Heart left ventricle (tissue), 16 donors: ENCODE measurements around the gene PPP1R12B. TPM values are rescaled to one million over a fixed set of nuclear protein-coding genes. Genes with fewer than 3 reads are reported as not detected.

ENCODE experiments used
- ATAC-seq, 4 donors: fragments of 200-7000 bp; cut with Tn5 transposase; one replicate each; pipeline ENCODE4 v1.9.1; 2020 to 2022; ENCODE audit warnings: moderate library complexity in 4 of 4, mild to moderate bottlenecking in 3 of 4, moderate number of reproducible peaks in 1 of 4
- DNase-seq, 5 donors: peaks; one replicate each; pipeline ENCODE4 v3.0.0-alpha.2; 2020
- H3K27ac ChIP-seq, 12 donors: fragments of 200-600 bp; sonication (generic) in 4 of 12; one replicate each; pipeline versions ENCODE4 v1.5.0 to v1.8.0; 2016 to 2022; ENCODE audit warnings: mild to moderate bottlenecking in 2 of 12
- H3K27me3 ChIP-seq, 9 donors: fragments of 200-600 bp; sonication (generic) in 2 of 9; one replicate each; pipeline versions ENCODE4 v1.5.1 to v1.8.0; 2016 to 2022; ENCODE audit warnings: mild to moderate bottlenecking in 3 of 9
- H3K36me3 ChIP-seq, 9 donors: fragments of 200-600 bp; sonication (generic) in 2 of 9; one replicate each; pipeline versions ENCODE4 v1.5.0 to v1.8.0; 2018 to 2022; ENCODE audit warnings: mild to moderate bottlenecking in 2 of 9
- H3K4me1 ChIP-seq, 12 donors: fragments of 200-600 bp; sonication (generic) in 4 of 12; one replicate each; pipeline versions ENCODE4 v1.5.0 to v1.8.0; 2016 to 2022; ENCODE audit warnings: mild to moderate bottlenecking in 3 of 12
- H3K4me3 ChIP-seq, 12 donors: fragments of 200-600 bp; sonication (generic) in 4 of 12; one replicate each; pipeline versions ENCODE4 v1.5.0 to v1.8.0; 2017 to 2022; ENCODE audit warnings: mild to moderate bottlenecking in 9 of 12, moderate library complexity in 4 of 12
- H3K9me3 ChIP-seq, 12 donors: fragments of 200-600 bp; sonication (generic) in 4 of 12; one replicate each; pipeline versions ENCODE4 v1.5.0 to v1.8.0; 2016 to 2022; ENCODE audit warnings: mild to moderate bottlenecking in 1 of 12
- POLR2A ChIP-seq, 2 donors: fragments of 450-650 bp; IDR thresholded peaks; one replicate each; pipeline ENCODE4 v1.6.1; 2017; ENCODE audit warnings: antibody characterized with exemption in 2 of 2, mild to moderate bottlenecking in 2 of 2, moderate library complexity in 2 of 2
- WGBS, 4 donors: extraction: QIAGEN DNeasy Blood & Tissue Kit in 2 of 4; methylation state at CpG; one replicate each; pipeline versions ENCODE4 v1.1.5 to v1.1.7; 2013 to 2018; 5-methylcytosine and 5-hydroxymethylcytosine counted together
- intact Hi-C, 10 donors: fragments of 100-400 bp; cut with DNase I; formaldehyde crosslinking; loops; one replicate each; pipeline versions ENCODE4 v1.11.1 to v1.14.2; 2022
- polyA plus RNA-seq, 2 donors: library from polyadenylated mRNA; stranded (reverse); fragments of 200-250 nt; gene quantifications; one replicate each; pipeline ENCODE4 v1.2.3, GENCODE V29; 2013
- total RNA-seq, 9 donors: library from RNA; depleted of rRNA in 2 of 9; stranded (reverse); fragments of >200 nt in 2 of 9; fragmentation: NEBNext Ultra II Directional in 3 of 9; extraction: Animal tissue kit (Norgen Biotek cat#: 25700) in 3 of 9; gene quantifications; one replicate each; pipeline versions ENCODE4 v1.1.0 to v1.2.4, GENCODE V29; 2016 to 2023
- TF ChIP-seq, protein P1 (sequence below), 12 donors: fragments of 200-600 bp; sonication (generic) in 4 of 12; IDR thresholded peaks; one replicate each; pipeline versions ENCODE4 v1.5.0 to v1.8.0; 2018 to 2022; ENCODE audit warnings: antibody characterized with exemption in 12 of 12, mild to moderate bottlenecking in 5 of 12
- donor health status: ischemic (EF 13 %, LVEDD 7.1; RV severe dilation, severe dysfunction).
- donor health status: healthy with polysubstance abuse.
- donor health status: DM: no; HTN: yes; CAD: no.
- donor health status: DM: no; HTN: no; CAD: no.
- donor health status: ischemic (EF 25% LVEDD 6.9; RV normal size, moderate dysfunction).
- donor health status: ischemic (EF 25% LVEDD 5.7; RV mildly dilated, moderate dysfunction).
- donor health status: healthy.
- donor health status: DM: yes; HTN: yes; CAD: no.
- donor health status: ischemic (EF 35%, LVEDD 5.7; RV mildly dilated, moderate dysfunction).
- donor health status: nonischemic (EF 11% LVEDD 7.7; RV severe dilation, severe dysfunction).
- donor health status: DM: yes; HTN: yes; CAD: no.
- donor health status: PGD.
- donor health status: ischemic (EF 29% LVEDD 5.4; RV normal size, mild dysfunction).
- donor health status: nonischemic (EF 23%, LVEDD 6.1; RV moderate dilation, normal function).

Gene PPP1R12B
- total and polyA plus RNA-seq, 11 donors: 49.9 to 972 (median 559) TPM

DNA sequence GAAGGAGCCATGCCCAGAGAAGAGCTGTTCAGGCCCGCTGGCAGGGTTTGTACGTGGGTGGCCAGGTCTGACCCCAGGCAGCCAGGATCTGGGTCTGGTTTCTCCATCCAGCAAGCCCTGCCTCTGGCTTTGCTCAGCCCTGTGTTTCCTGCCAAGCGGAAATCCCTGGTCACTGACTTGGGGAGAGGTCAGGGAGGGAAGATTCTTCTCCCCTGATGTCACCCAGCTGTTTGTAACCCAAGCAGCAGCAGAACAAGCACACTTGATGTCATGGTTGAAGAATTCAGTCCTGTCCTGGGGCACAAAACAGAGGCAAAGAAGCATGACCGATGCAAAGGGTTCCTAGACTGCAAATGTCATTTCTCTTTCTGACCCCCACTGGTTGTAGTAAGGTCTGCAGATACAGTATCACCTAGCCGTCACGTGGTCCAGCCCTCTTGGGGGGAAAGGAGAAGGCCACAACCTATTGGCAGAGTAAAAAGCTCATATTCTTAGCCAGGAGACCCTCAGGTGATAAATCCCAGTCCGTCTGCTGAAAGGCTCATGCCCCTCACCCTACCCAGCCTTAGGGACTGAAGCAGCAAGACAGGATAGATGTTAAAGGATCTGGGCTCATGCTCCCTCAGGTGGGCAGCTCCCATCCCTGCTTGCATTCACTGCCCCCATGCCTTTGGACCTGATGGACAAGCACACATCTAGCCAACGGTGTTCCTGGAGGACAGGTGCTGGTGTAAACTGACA lies 240.9 kb downstream of the PPP1R12B start:
- 18 to 21% (median 19%) methylated on average over 7 to 8 of the region's 8 CpGs for WGBS, 4 donors
- H3K36me3 ChIP-seq: peaks cover 0 to 8% (median 4%) of the 10 kb centered on the region in 9 donors
- peaks cover 17 to 97% (median 77%) of the 10 kb centered on the region in 12 donors for H3K4me1 ChIP-seq
- H3K27ac ChIP-seq: peak overlapping the region; percentile 61 to 95 (median 87)
- no peaks in the 10 kb centered on the region for H3K9me3 ChIP-seq
- DNase-seq: peak; percentile 88 to 96 (median 93)
- TF ChIP-seq, protein P1, sequence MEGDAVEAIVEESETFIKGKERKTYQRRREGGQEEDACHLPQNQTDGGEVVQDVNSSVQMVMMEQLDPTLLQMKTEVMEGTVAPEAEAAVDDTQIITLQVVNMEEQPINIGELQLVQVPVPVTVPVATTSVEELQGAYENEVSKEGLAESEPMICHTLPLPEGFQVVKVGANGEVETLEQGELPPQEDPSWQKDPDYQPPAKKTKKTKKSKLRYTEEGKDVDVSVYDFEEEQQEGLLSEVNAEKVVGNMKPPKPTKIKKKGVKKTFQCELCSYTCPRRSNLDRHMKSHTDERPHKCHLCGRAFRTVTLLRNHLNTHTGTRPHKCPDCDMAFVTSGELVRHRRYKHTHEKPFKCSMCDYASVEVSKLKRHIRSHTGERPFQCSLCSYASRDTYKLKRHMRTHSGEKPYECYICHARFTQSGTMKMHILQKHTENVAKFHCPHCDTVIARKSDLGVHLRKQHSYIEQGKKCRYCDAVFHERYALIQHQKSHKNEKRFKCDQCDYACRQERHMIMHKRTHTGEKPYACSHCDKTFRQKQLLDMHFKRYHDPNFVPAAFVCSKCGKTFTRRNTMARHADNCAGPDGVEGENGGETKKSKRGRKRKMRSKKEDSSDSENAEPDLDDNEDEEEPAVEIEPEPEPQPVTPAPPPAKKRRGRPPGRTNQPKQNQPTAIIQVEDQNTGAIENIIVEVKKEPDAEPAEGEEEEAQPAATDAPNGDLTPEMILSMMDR (IDR thresholded peaks at IDR 0.05): peak in 5 of 12 donors; percentile 11 to 17 (median 16)
- TF ChIP-seq POLR2A (IDR thresholded peaks at IDR 0.05): peak in 1 of 2 donors; percentile 59
- peaks cover 0 to 29% (median 0%) of the 10 kb centered on the region in 9 donors for H3K27me3 ChIP-seq
- intact Hi-C loops: loop anchor here in 1 of 10 donors (5.0 kb wide), 1 partner anchor 38 kb away; no protein-coding TSS in a partner anchor
- ATAC-seq: peak; percentile 91 to 92 (median 92)
- H3K4me3 ChIP-seq: no peak overlapping the region

DNA sequence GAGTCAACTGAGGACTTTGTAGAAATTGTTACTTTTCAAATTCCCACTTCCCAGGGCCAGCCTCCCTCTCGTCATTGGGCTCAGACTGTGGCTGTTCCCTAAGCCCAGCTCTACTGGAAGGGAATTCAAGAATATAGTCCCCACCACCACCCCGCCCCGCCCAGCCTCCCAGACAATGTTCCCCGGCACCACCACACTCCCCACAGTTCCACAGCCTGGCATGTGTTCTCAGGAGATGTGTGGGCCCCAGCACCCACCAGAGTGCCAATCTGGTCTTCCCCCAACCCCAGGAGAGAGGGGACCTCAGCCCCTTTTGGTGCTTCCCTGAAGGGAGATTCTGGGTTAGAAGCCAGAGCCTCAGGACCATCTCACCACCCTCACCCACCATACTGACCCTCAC lies 241.6 kb downstream of the PPP1R12B start:
- TF ChIP-seq POLR2A (IDR thresholded peaks at IDR 0.05): no peak
- TF ChIP-seq, protein P1 (IDR thresholded peaks at IDR 0.05): no peak
- 82 to 91% (median 88%) methylated on average over 4 of the region's 4 CpGs for WGBS, 4 donors
- Histone ChIP-seq H3K27me3 (peaks cover 0 to 26% (median 0%) of the 10 kb centered on the region in 9 donors), H3K4me1 (peaks cover 17 to 92% (median 75%) of the 10 kb centered on the region in 12 donors), H3K9me3 (no peaks in the 10 kb centered on the region), H3K4me3 (no peak overlapping the region), H3K36me3 (peaks cover 0 to 7% (median 0%) of the 10 kb centered on the region in 9 donors), H3K27ac (peak overlapping the region; percentile 35 to 95 (median 87))
- no peak for DNase-seq
- intact Hi-C loops: loop anchor here in 2 of 10 donors (10.0 kb wide), 2 partner anchors 85 to 245 kb away; partner anchors contain the start of genes PPP1R12B (in 2 of the 2) and UBE2T (in 2 of the 2)
- ATAC-seq: peak in 1 of 4 donors; percentile 1

DNA sequence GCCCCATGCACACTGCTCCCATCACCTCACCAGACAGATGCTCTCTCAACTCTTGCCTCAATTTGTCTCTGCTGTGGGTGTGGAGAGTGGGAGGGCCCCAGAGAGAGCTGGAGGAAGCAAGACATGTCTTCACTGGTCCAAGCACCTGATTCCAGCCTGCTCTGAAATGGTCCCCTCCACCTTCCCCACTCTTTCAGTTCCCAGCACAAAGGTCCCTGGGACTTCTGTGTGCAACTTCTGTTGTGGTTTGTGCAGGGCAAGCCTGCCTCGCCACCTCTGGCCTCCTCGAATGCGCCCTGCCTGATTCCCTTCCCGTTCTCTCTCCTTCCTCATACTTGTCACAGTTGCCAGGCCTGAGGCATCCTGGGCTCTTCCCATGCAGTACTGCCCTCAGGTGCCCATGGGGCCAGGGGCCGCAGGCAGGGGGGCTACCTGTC lies 242.5 kb downstream of the PPP1R12B start:
- WGBS, 4 donors: 68 to 89% (median 86%) methylated on average over 5 of the region's 5 CpGs
- Histone ChIP-seq H3K4me1 (peaks cover 17 to 83% (median 68%) of the 10 kb centered on the region in 12 donors), H3K9me3 (no peaks in the 10 kb centered on the region), H3K27me3 (peaks cover 0 to 32% (median 0%) of the 10 kb centered on the region in 9 donors), H3K27ac (peak overlapping the region in 10 of 12 donors; percentile 83 to 95 (median 90)), H3K36me3 (peaks cover 0 to 9% (median 0%) of the 10 kb centered on the region in 9 donors), H3K4me3 (no peak overlapping the region)
- intact Hi-C loops: loop anchor here in 2 of 10 donors (10.0 kb wide), 2 partner anchors 86 to 246 kb away; partner anchors contain the start of genes PPP1R12B (in 2 of the 2) and UBE2T (in 2 of the 2)
- DNase-seq (no peak), ATAC-seq (no peak)
- TF ChIP-seq POLR2A (IDR thresholded peaks at IDR 0.05): no peak
- TF ChIP-seq, protein P1 (IDR thresholded peaks at IDR 0.05): no peak

DNA sequence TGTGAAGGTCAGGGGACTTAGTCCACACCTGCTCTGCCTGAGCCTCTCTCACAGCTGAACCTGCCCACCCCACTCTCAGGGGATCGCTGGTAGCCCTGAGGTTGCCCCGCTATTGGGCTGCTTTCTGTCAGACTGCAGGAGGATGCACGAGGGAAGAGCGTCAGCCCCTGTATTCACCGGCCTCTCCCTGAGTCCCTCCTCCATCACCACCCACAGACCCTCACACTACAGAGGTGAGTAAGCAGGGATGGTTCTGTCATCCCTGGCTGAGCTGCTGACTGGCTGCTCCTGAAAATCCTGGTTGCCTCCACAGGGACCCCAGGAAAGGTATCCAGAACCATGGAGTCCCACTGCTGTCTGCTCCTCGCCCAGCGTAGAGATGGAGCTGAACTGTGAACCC lies 243.0 kb downstream of the PPP1R12B start:
- Histone ChIP-seq H3K4me3 (no peak overlapping the region), H3K36me3 (peaks cover 0 to 9% (median 0%) of the 10 kb centered on the region in 9 donors), H3K27me3 (peaks cover 0 to 31% (median 0%) of the 10 kb centered on the region in 9 donors), H3K27ac (peak overlapping the region in 8 of 12 donors; percentile 17 to 94 (median 88)), H3K9me3 (no peaks in the 10 kb centered on the region), H3K4me1 (peaks cover 14 to 78% (median 63%) of the 10 kb centered on the region in 12 donors)
- intact Hi-C loops: loop anchor here in 2 of 10 donors (10.0 kb wide), 2 partner anchors 87 to 247 kb away; partner anchors contain the start of genes PPP1R12B (in 2 of the 2) and UBE2T (in 2 of the 2)
- DNase-seq (no peak), ATAC-seq (no peak)
- 92 to 98% (median 94%) methylated on average over 7 of the region's 7 CpGs for WGBS, 4 donors
- TF ChIP-seq POLR2A (IDR thresholded peaks at IDR 0.05): no peak
- TF ChIP-seq, protein P1 (IDR thresholded peaks at IDR 0.05): no peak
